Loucy (cell line): Measurements from ENCODE around the gene SEMA5A.

Experiments
- EZH2phosphoT487 ChIP-seq: fragments of 200-600 bp; IDR thresholded peaks from 2 replicates; pipeline ENCODE4 v1.6.1; 2018; ENCODE audit warnings: antibody characterized with exemption, mild to moderate bottlenecking, moderate library complexity, borderline replicate concordance
- TF ChIP-seq, protein P1 (sequence below): fragments of 200-600 bp; sonication (generic); conservative IDR thresholded peaks from 2 replicates; pipeline ENCODE4 v1.5.1; 2014; ENCODE audit warnings: mild to moderate bottlenecking, antibody characterized with exemption, low read length

DNA sequence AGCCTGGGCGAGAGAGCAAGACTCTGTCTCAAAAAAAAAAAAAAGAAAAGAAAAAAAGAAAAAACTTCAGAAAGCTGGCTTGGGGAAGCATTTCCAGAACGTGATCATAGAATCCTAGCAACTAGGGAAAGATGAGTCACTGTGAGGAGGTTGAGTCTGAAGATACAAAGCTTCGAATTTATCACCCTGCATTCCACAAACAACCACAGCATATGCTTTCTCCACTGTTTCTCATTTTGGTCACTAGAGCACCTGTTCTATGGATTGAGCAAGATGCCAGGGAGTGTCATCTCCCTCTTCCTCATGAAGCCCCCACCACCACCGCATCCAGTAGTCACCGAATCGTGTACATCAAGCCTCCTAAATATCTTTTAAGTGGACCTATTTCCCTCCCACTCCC is 37.9 kb downstream of the SEMA5A start:
- TF ChIP-seq, protein P1, sequence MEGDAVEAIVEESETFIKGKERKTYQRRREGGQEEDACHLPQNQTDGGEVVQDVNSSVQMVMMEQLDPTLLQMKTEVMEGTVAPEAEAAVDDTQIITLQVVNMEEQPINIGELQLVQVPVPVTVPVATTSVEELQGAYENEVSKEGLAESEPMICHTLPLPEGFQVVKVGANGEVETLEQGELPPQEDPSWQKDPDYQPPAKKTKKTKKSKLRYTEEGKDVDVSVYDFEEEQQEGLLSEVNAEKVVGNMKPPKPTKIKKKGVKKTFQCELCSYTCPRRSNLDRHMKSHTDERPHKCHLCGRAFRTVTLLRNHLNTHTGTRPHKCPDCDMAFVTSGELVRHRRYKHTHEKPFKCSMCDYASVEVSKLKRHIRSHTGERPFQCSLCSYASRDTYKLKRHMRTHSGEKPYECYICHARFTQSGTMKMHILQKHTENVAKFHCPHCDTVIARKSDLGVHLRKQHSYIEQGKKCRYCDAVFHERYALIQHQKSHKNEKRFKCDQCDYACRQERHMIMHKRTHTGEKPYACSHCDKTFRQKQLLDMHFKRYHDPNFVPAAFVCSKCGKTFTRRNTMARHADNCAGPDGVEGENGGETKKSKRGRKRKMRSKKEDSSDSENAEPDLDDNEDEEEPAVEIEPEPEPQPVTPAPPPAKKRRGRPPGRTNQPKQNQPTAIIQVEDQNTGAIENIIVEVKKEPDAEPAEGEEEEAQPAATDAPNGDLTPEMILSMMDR, result no peak
- no peak for TF ChIP-seq EZH2phosphoT487
